Hepatocyte (in vitro differentiated cells): ENCODE data around the gene CHAF1A.

Experiments
- CTCF ChIP-seq: fragments of 200-600 bp; sonication (generic); IDR thresholded peaks from 2 replicates; pipeline ENCODE4 v1.5.1; 2016; ENCODE audit warnings: antibody characterized with exemption, mild to moderate bottlenecking; ENCODE audit not compliant: poor library complexity
- EZH2 ChIP-seq: fragments of 200-600 bp; sonication (generic); IDR thresholded peaks from 2 replicates; pipeline ENCODE4 v1.6.1; 2016; ENCODE audit warnings: antibody characterized with exemption, mild to moderate bottlenecking, borderline replicate concordance
- EZH2phosphoT487 ChIP-seq: fragments of 200-600 bp; sonication (generic); IDR thresholded peaks from one replicate; pipeline ENCODE4 v1.6.1; 2018; ENCODE audit warnings: antibody characterized with exemption, mild to moderate bottlenecking, low read depth, moderate library complexity; ENCODE audit not compliant: unreplicated experiment, severe bottlenecking

DNA sequence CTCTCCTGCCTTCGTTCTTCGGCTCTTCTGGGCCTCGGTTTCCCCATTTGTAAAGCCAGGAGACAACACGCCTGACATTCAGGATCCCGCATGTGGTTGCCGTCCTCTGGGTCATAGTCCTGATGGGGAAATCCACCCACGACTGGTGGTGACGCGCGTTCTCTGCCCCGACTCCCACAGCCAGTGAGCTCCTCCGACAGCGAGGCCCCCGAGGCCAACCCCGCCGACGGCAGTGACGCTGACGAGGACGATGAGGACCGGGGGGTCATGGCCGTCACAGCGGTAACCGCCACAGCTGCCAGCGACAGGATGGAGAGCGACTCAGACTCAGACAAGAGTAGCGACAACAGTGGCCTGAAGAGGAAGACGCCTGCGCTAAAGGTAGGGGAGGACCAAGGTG is 86.1 kb downstream of the CHAF1A start:
- TF ChIP-seq CTCF: no peak
- no peak for TF ChIP-seq EZH2
- no peak for TF ChIP-seq EZH2phosphoT487
